NCI-H460 (cell line): ENCODE results near the gene GCH1. TPM values are rescaled to one million over a fixed set of nuclear protein-coding genes. Genes with fewer than 3 reads are reported as not detected.

Experiments
- DNase-seq: peaks from one replicate; pipeline ENCODE4 v3.0.0-alpha.2; 2016; ENCODE audit warnings: low read depth; ENCODE audit errors: extremely low read depth
- total RNA-seq: library from RNA; depleted of rRNA; stranded (reverse); fragments of >200 nt; shearing (Covaris generic); gene quantifications from 2 replicates; pipeline ENCODE4 v1.2.3, GENCODE V29; 2014

Gene GCH1
- total RNA-seq, 1 experiment from 2014 or later: 15.2 TPM

GRCh38 chr14:54829486-54830224 lies 73.0 kb downstream of the GCH1 start:
- no peak for DNase-seq

GRCh38 chr14:54828037-54828436 lies 74.6 kb downstream of the GCH1 start:
- no peak for DNase-seq

- no peak for DNase-seq
Observed at GRCh38 chr14:54823757-54824549, 78.7 kb downstream of the GCH1 start.

GRCh38 chr14:54822685-54823084 lies 79.9 kb downstream of the GCH1 start:
- DNase-seq: no peak

GRCh38 chr14:54818201-54819133 lies 84.2 kb downstream of the GCH1 start:
- DNase-seq: no peak

GRCh38 chr14:54817506-54817905 lies 85.1 kb downstream of the GCH1 start:
- DNase-seq: no peak

- no peak for DNase-seq
Observed at GRCh38 chr14:54816450-54816849, 86.2 kb downstream of the GCH1 start.

- no peak for DNase-seq
Observed at GRCh38 chr14:54815515-54815914, 87.1 kb downstream of the GCH1 start.

GRCh38 chr14:54815016-54815415 lies 87.6 kb downstream of the GCH1 start:
- DNase-seq: no peak

GRCh38 chr14:54814076-54814475 lies 88.5 kb downstream of the GCH1 start:
- DNase-seq: no peak

GRCh38 chr14:54813081-54813480 lies 89.5 kb downstream of the GCH1 start:
- DNase-seq: no peak

GRCh38 chr14:54812617-54813016 lies 90.0 kb downstream of the GCH1 start:
- DNase-seq: no peak

GRCh38 chr14:54809767-54810166 lies 92.9 kb downstream of the GCH1 start:
- no peak for DNase-seq

- DNase-seq: no peak
Observed at GRCh38 chr14:54808326-54809161, 94.1 kb downstream of the GCH1 start.

- no peak for DNase-seq
Observed at GRCh38 chr14:54807881-54808280, 94.7 kb downstream of the GCH1 start.

GRCh38 chr14:54807428-54807827 lies 95.2 kb downstream of the GCH1 start:
- no peak for DNase-seq

GRCh38 chr14:54806616-54807015 lies 96.0 kb downstream of the GCH1 start:
- no peak for DNase-seq

GRCh38 chr14:54805445-54806322 lies 96.9 kb downstream of the GCH1 start:
- peak; percentile 74 for DNase-seq

GRCh38 chr14:54805070-54805444 lies 97.6 kb downstream of the GCH1 start:
- no peak for DNase-seq
